ENCODE data around the gene ADCK1.

ADCK1 gene

GRCh38 chr14:77760381-77761204 lies 39.3 kb upstream of the ADCK1 start, which contains the start of gene SNW1 (continued):
- TF ChIP-seq ZBTB44 (tag by site-specific recombination; IDR thresholded peaks at IDR 0.05), result no peak
- TF ChIP-seq ZFHX2 (tag by site-specific recombination; conservative IDR thresholded peaks at IDR 0.05), result peak; percentile 24; the same call in 1 of the 2 replicates
- TF ChIP-seq ZNF350 (tag by site-specific recombination; IDR thresholded peaks at IDR 0.05), result no peak
- TF ChIP-seq KLF8 (tag by site-specific recombination; IDR thresholded peaks at IDR 0.05), result peak; percentile 53; the same call in 1 of the 2 replicates
- TF ChIP-seq, protein P1, sequence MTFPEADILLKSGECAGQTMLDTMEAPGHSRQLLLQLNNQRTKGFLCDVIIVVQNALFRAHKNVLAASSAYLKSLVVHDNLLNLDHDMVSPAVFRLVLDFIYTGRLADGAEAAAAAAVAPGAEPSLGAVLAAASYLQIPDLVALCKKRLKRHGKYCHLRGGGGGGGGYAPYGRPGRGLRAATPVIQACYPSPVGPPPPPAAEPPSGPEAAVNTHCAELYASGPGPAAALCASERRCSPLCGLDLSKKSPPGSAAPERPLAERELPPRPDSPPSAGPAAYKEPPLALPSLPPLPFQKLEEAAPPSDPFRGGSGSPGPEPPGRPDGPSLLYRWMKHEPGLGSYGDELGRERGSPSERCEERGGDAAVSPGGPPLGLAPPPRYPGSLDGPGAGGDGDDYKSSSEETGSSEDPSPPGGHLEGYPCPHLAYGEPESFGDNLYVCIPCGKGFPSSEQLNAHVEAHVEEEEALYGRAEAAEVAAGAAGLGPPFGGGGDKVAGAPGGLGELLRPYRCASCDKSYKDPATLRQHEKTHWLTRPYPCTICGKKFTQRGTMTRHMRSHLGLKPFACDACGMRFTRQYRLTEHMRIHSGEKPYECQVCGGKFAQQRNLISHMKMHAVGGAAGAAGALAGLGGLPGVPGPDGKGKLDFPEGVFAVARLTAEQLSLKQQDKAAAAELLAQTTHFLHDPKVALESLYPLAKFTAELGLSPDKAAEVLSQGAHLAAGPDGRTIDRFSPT (tag by site-specific recombination; IDR thresholded peaks at IDR 0.05), result no peak
- TF ChIP-seq, protein P2, sequence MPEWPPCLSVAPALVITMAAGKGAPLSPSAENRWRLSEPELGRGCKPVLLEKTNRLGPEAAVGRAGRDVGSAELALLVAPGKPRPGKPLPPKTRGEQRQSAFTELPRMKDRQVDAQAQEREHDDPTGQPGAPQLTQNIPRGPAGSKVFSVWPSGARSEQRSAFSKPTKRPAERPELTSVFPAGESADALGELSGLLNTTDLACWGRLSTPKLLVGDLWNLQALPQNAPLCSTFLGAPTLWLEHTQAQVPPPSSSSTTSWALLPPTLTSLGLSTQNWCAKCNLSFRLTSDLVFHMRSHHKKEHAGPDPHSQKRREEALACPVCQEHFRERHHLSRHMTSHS (tag by site-specific recombination; IDR thresholded peaks at IDR 0.05), result no peak
- TF ChIP-seq ZNF776 (tag by site-specific recombination; IDR thresholded peaks at IDR 0.05; ENCODE audit: borderline replicate concordance), result no peak
- no peak for TF ChIP-seq ZNF416 (tag by site-specific recombination; IDR thresholded peaks at IDR 0.05)
- TF ChIP-seq, protein P3, sequence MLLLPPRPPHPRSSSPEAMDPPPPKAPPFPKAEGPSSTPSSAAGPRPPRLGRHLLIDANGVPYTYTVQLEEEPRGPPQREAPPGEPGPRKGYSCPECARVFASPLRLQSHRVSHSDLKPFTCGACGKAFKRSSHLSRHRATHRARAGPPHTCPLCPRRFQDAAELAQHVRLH (tag by site-specific recombination; IDR thresholded peaks at IDR 0.05), result peak; percentile 80
- peak; percentile 23; the same call in 1 of the 2 replicates for TF ChIP-seq ZNF394 (tag by site-specific recombination; IDR thresholded peaks at IDR 0.05; ENCODE audit: borderline replicate concordance)
- no peak for TF ChIP-seq ZNF791 (tag by site-specific recombination; IDR thresholded peaks at IDR 0.05)
- TF ChIP-seq ZNF610 (tag by site-specific recombination; IDR thresholded peaks at IDR 0.05; ENCODE audit: borderline replicate concordance), result peak; percentile 68; the same call in 1 of the 2 replicates
- TF ChIP-seq ZNF513 (tag by site-specific recombination; IDR thresholded peaks at IDR 0.05), result 0 out of 2 replicates have a peak, but pooled peaks have one; percentile 30
- TF ChIP-seq ZNF585B (tag by site-specific recombination; IDR thresholded peaks at IDR 0.05), result no peak
- TF ChIP-seq ZNF501 (tag by site-specific recombination; IDR thresholded peaks at IDR 0.05), result peak; percentile 48
- TF ChIP-seq ZNF423 (tag by site-specific recombination; IDR thresholded peaks at IDR 0.05), result no peak
- TF ChIP-seq, protein P4, sequence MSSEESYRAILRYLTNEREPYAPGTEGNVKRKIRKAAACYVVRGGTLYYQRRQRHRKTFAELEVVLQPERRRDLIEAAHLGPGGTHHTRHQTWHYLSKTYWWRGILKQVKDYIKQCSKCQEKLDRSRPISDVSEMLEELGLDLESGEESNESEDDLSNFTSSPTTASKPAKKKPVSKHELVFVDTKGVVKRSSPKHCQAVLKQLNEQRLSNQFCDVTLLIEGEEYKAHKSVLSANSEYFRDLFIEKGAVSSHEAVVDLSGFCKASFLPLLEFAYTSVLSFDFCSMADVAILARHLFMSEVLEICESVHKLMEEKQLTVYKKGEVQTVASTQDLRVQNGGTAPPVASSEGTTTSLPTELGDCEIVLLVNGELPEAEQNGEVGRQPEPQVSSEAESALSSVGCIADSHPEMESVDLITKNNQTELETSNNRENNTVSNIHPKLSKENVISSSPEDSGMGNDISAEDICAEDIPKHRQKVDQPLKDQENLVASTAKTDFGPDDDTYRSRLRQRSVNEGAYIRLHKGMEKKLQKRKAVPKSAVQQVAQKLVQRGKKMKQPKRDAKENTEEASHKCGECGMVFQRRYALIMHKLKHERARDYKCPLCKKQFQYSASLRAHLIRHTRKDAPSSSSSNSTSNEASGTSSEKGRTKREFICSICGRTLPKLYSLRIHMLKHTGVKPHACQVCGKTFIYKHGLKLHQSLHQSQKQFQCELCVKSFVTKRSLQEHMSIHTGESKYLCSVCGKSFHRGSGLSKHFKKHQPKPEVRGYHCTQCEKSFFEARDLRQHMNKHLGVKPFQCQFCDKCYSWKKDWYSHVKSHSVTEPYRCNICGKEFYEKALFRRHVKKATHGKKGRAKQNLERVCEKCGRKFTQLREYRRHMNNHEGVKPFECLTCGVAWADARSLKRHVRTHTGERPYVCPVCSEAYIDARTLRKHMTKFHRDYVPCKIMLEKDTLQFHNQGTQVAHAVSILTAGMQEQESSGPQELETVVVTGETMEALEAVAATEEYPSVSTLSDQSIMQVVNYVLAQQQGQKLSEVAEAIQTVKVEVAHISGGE (tag by site-specific recombination; conservative IDR thresholded peaks at IDR 0.05; ENCODE audit: low read depth), result peak; percentile 96
- TF ChIP-seq SP3 (tag by site-specific recombination; IDR thresholded peaks at IDR 0.05), result peak; percentile 40; the same call in 1 of the 2 replicates
- no peak for TF ChIP-seq BCL6B (tag by site-specific recombination; IDR thresholded peaks at IDR 0.05)
- peak; percentile 57 for TF ChIP-seq SCRT2 (tag by site-specific recombination; IDR thresholded peaks at IDR 0.05)
- TF ChIP-seq, protein P5, sequence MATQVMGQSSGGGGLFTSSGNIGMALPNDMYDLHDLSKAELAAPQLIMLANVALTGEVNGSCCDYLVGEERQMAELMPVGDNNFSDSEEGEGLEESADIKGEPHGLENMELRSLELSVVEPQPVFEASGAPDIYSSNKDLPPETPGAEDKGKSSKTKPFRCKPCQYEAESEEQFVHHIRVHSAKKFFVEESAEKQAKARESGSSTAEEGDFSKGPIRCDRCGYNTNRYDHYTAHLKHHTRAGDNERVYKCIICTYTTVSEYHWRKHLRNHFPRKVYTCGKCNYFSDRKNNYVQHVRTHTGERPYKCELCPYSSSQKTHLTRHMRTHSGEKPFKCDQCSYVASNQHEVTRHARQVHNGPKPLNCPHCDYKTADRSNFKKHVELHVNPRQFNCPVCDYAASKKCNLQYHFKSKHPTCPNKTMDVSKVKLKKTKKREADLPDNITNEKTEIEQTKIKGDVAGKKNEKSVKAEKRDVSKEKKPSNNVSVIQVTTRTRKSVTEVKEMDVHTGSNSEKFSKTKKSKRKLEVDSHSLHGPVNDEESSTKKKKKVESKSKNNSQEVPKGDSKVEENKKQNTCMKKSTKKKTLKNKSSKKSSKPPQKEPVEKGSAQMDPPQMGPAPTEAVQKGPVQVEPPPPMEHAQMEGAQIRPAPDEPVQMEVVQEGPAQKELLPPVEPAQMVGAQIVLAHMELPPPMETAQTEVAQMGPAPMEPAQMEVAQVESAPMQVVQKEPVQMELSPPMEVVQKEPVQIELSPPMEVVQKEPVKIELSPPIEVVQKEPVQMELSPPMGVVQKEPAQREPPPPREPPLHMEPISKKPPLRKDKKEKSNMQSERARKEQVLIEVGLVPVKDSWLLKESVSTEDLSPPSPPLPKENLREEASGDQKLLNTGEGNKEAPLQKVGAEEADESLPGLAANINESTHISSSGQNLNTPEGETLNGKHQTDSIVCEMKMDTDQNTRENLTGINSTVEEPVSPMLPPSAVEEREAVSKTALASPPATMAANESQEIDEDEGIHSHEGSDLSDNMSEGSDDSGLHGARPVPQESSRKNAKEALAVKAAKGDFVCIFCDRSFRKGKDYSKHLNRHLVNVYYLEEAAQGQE (tag by site-specific recombination; IDR thresholded peaks at IDR 0.05), result no peak; the same call in 1 of the 2 replicates
- peak; percentile 88 for TF ChIP-seq ZNF335 (tag by site-specific recombination; conservative IDR thresholded peaks at IDR 0.05)
- peak; percentile 53 for TF ChIP-seq SP2 (tag by site-specific recombination; IDR thresholded peaks at IDR 0.05)

All from HEK293 (cell line).